HG03103 (cell line): ENCODE measurements around the gene FZD10.

Experiments used
- ATAC-seq: cut with Tn5 transposase; IDR thresholded peaks from one replicate; pipeline ENCODE4 v1.9.1; 2021; ENCODE audit warnings: low read depth; ENCODE audit not compliant: unreplicated experiment

FZD10 gene

DNA sequence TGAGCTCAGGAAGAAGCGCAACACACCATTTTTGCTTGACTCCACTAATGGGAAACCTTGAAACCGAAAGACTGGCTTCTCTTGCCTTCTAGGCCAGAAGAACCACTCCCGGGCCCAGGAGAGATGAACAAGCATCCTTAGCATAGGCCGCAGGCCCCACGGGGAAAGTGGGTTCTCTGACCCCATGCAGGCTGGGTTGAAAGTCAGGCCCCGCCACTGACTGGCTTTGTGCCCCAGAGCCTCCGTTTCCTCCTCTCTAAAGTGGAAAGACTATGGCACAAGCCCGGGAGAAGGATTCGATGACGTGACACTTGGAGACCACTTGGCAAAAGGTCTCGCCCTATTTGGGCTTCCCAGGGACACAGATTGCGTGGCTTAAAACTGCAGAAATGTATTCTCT lies 9.9 kb upstream of the FZD10 start:
- no peak for ATAC-seq

GRCh38 chr12:130153803-130154202 lies 8.5 kb upstream of the FZD10 start:
- no peak for ATAC-seq

- ATAC-seq: no peak
These were observed 7.8 kb upstream of the FZD10 start for GRCh38 chr12:130154276-130155070.

DNA sequence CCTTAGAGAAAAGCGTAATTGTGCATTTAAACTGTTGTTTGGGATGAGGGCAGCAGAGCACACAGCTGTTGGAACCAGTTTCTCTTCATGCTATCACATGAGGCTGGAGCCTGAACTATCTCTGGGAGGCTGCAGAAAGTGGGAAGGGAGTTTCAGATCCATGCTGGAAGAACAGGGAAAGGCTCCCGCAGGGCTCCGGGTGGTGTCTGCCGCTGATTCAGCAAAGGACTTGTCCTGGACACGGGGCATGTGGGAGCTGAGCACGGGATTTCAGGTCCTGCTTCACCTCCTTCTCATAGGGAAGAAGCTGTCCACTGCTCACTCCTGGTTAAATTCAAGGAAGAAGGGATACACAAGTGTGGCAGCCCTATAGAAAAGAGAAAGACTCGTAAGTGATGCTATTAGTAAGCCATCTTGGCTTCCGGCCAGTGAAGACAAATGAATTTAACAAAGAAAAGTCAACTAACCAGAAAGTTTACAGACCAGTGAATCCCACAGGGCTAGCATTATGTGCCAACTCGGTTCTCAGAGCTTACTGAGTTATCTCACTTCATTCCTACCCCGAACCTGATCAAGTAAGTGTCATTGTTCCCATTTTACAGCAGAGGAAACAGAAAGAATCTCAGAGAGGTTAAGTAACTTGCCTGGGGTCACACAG lies 6.7 kb upstream of the FZD10 start:
- no peak for ATAC-seq

DNA sequence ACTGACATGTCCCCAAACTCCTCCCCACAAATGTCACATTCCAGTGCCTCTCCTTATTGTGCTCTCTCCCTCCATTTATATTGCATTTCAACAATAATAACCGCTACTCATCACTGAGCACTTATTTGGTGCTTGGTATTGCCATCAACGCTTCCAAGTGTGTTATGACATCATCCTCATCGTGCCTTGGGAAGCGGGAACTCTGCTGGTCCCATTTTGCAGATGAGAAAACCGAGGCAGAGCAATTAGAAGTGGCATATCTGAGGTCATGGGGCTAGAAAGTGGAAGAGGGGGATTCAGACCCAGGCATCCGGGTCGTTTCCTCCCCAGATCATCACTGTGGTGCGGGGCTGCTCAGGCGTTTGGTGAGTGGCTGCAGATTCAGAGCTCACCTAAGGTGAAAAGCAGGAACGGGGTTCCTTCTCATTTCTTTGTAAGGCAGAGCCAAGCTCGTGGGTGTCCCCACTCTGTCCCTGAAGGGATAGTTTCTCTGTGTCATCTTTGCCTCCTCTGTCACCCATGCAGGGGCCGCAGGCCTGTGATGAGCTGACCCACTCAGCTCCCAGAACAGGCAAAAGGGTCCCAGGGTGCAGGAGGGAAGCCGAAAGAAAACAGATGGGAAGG lies 5.5 kb upstream of the FZD10 start:
- no peak for ATAC-seq

GRCh38 chr12:130157998-130158753 lies 4.1 kb upstream of the FZD10 start:
- ATAC-seq: no peak

- no peak for ATAC-seq
These were observed 3.6 kb upstream of the FZD10 start for GRCh38 chr12:130158754-130159059.

DNA sequence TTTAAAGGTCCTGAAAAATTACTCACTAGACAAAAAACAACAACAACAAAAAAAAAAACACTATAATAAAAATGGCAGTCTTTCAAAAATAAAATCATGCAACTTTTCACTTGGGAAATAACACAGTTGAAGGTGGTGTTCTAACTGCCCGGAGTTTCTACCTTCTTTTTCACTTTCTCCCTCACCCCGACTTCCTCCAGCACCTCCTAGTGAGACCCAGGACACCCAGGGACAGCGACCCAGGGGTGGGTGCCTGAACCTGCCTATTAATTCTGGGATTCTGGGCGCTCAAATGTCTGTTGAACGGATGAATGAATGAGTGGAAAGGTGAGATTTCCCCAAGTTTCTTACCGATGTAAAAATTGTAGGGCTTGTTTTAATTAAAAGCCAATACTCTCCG lies 2.0 kb upstream of the FZD10 start:
- ATAC-seq: no peak

GRCh38 chr12:130160711-130161231 lies 1.5 kb upstream of the FZD10 start:
- ATAC-seq: no peak

- no peak for ATAC-seq
These were observed 712 bp upstream of the FZD10 start for GRCh38 chr12:130161261-130162243.

DNA sequence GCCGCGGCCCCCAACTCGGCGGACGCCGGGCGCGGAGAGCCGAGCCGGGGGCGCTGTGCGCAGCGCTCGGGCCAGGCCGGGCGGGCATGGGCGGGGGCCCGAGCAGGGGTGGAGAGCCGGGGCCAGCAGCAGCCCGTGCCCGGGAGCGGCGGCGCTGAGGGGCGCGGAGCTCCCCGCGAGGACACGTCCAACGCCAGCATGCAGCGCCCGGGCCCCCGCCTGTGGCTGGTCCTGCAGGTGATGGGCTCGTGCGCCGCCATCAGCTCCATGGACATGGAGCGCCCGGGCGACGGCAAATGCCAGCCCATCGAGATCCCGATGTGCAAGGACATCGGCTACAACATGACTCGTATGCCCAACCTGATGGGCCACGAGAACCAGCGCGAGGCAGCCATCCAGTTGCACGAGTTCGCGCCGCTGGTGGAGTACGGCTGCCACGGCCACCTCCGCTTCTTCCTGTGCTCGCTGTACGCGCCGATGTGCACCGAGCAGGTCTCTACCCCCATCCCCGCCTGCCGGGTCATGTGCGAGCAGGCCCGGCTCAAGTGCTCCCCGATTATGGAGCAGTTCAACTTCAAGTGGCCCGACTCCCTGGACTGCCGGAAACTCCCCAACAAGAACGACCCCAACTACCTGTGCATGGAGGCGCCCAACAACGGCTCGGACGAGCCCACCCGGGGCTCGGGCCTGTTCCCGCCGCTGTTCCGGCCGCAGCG lies 639 bp downstream of the FZD10 start:
- no peak for ATAC-seq

- ATAC-seq: no peak
These were observed 1.4 kb downstream of the FZD10 start for GRCh38 chr12:130163461-130164215.

- ATAC-seq: no peak
These were observed 1.9 kb downstream of the FZD10 start for GRCh38 chr12:130164216-130164542.

GRCh38 chr12:130164936-130165335 lies 2.7 kb downstream of the FZD10 start:
- ATAC-seq: no peak

DNA sequence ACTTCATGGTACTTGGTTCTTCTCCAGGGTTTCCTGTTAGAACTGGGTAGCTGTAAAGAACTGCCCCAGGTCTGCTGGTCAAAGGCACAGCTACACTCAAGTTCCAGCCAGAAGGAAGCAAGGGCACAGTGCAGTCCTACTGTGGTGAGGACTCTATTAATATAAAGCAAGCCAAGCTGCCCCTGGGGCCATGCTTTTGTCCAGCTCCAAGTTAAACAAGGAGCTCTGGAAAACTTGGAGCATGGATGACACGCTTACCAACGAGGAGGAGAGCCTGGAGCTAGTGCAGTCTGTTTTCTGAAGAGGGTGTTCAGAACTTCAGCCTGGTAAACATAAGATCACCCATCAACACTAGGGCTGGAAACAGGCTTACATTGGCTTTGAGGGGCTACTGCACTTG lies 4.0 kb downstream of the FZD10 start:
- no peak for ATAC-seq

DNA sequence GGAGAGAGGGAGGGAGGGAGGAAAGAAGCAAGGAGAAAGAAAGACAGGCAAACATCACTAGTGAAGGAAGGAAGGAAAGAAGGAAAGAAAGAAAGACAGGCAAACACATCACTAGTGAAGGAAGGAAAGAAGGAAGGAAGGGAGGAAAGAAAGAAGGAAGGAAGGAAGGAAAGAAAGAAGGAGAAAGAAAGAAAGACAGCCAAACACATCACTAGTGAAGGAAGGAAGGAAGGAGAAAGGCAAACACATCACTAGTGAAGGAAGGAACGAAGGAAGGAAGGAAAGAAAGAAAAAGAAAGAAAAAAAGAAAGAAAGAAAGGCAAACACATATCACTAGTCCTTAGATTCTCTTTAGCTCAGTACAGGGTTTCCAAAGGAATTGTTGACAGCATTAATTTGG lies 5.3 kb downstream of the FZD10 start:
- no peak for ATAC-seq

GRCh38 chr12:130169256-130169655 lies 7.0 kb downstream of the FZD10 start:
- ATAC-seq: no peak

DNA sequence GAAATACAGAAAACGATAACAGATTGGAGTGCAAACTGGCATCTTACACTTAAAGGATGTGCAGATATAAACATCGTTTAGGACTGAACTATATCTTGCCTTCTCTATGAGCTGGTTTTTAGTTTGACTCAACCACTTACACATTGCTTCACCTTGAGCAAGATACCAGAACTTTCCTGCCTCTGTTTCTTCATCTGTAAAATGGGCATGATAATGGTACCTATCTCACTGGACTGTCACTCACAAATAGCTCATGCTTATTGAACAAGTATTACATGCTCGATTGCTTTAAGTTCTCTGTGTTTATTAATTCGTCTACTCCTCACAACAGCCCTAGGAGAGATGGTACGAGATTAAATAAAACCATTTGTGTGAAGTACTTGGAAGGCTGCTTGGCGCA lies 7.7 kb downstream of the FZD10 start:
- no peak for ATAC-seq

- no peak for ATAC-seq
These were observed 8.3 kb downstream of the FZD10 start for GRCh38 chr12:130170611-130171010.
